Uterus (tissue), 4 donors: ENCODE measurements around the gene DROSHA. TPM values are rescaled to one million over a fixed set of nuclear protein-coding genes. Genes with fewer than 3 reads are reported as not detected.

ENCODE experiments used
- DNase-seq, 2 donors: peaks; one replicate each; pipeline ENCODE4 v3.0.0-alpha.2; 2019 to 2020
- H3K27ac ChIP-seq, 2 donors: fragments of 200-600 bp; sonication (generic); 1 replicate in 1 of 2; 2 replicates in 1 of 2; pipeline ENCODE4 v1.5.1; 2016 to 2018
- H3K27me3 ChIP-seq, 2 donors: fragments of 200-600 bp; sonication (generic); one replicate each; pipeline ENCODE4 v1.5.1; 2018 to 2019; ENCODE audit warnings: control low read depth in 1 of 2
- H3K36me3 ChIP-seq, 2 donors: fragments of 200-600 bp; sonication (generic); one replicate each; pipeline ENCODE4 v1.5.1; 2019; ENCODE audit warnings: control low read depth in 1 of 2
- H3K4me1 ChIP-seq, 2 donors: fragments of 200-600 bp; sonication (generic); one replicate each; pipeline ENCODE4 v1.5.1; 2018 to 2019; ENCODE audit warnings: control low read depth in 1 of 2
- H3K4me3 ChIP-seq, 2 donors: fragments of 200-600 bp; sonication (generic); 1 replicate in 1 of 2; 2 replicates in 1 of 2; pipeline ENCODE4 v1.5.1; 2018 to 2019; ENCODE audit warnings: mild to moderate bottlenecking in 1 of 2
- H3K9me3 ChIP-seq, 2 donors: fragments of 200-600 bp; sonication (generic); one replicate each; pipeline ENCODE4 v1.5.1; 2019; ENCODE audit warnings: control low read depth in 1 of 2
- POLR2A ChIP-seq, 2 donors: fragments of 450-650 bp; IDR thresholded peaks; one replicate each; pipeline ENCODE4 v1.6.1; 2016; ENCODE audit warnings: antibody characterized with exemption in 2 of 2, mild to moderate bottlenecking in 1 of 2, moderate library complexity in 1 of 2
- intact Hi-C: fragments of 100-400 bp; cut with DNase I; formaldehyde crosslinking; loops from one replicate; pipeline ENCODE4 v1.15.1; 2023; ENCODE audit warnings: low total_unique reads
- total RNA-seq, 4 donors: library from RNA; depleted of rRNA in 3 of 4; stranded (reverse); fragments of >200 nt in 3 of 4; gene quantifications; one replicate each; pipeline versions ENCODE4 v1.1.0 to v1.2.4, GENCODE V29; 2014 to 2023
- TF ChIP-seq, protein P1 (sequence below), 4 experiments: fragments of 200-600 bp in 2 of 4; fragments of 450-650 bp in 2 of 4; sonication (generic) in 2 of 4; IDR thresholded peaks; one replicate each; pipeline ENCODE4 v1.5.1; 2016 to 2019; ENCODE audit warnings: antibody characterized with exemption in 4 of 4, mild to moderate bottlenecking in 2 of 4, moderate library complexity in 1 of 4
- donor health status: DM: yes; HTN: yes; CAD: no.

DROSHA gene
- total RNA-seq, 4 donors from 2014 or later: 17.2 to 82.1 (median 40.5) TPM

DNA sequence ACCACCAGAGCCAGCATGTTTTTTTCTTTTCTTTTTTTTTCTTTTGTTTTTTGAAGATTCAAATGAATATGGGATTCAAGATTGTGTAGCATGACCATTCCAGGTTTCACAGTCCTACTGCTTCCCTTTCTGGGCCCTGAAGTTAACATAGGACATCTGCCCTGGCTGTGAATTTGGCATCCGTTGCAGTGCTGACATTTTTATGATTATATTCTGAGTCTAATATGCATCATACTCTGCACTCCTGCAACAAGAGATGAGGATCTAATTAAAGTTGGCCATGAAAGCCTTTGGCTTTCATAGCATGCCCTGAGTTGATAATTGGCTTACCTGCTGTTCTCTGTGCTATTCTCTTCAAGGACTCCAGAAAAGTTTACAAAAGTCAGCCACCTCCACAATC lies 30.1 kb upstream of the DROSHA start:
- H3K27ac ChIP-seq: no peak overlapping the region
- H3K4me3 ChIP-seq: no peak overlapping the region
- TF ChIP-seq POLR2A (IDR thresholded peaks at IDR 0.05): no peak
- TF ChIP-seq, protein P1, sequence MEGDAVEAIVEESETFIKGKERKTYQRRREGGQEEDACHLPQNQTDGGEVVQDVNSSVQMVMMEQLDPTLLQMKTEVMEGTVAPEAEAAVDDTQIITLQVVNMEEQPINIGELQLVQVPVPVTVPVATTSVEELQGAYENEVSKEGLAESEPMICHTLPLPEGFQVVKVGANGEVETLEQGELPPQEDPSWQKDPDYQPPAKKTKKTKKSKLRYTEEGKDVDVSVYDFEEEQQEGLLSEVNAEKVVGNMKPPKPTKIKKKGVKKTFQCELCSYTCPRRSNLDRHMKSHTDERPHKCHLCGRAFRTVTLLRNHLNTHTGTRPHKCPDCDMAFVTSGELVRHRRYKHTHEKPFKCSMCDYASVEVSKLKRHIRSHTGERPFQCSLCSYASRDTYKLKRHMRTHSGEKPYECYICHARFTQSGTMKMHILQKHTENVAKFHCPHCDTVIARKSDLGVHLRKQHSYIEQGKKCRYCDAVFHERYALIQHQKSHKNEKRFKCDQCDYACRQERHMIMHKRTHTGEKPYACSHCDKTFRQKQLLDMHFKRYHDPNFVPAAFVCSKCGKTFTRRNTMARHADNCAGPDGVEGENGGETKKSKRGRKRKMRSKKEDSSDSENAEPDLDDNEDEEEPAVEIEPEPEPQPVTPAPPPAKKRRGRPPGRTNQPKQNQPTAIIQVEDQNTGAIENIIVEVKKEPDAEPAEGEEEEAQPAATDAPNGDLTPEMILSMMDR (IDR thresholded peaks at IDR 0.05): no peak
- H3K27me3 ChIP-seq: no peaks in the 10 kb centered on the region
- no peak for DNase-seq
- no peaks in the 10 kb centered on the region for H3K9me3 ChIP-seq
- no peaks in the 10 kb centered on the region for H3K4me1 ChIP-seq
- no peaks in the 10 kb centered on the region for H3K36me3 ChIP-seq
- intact Hi-C loops: no loop called here

DNA sequence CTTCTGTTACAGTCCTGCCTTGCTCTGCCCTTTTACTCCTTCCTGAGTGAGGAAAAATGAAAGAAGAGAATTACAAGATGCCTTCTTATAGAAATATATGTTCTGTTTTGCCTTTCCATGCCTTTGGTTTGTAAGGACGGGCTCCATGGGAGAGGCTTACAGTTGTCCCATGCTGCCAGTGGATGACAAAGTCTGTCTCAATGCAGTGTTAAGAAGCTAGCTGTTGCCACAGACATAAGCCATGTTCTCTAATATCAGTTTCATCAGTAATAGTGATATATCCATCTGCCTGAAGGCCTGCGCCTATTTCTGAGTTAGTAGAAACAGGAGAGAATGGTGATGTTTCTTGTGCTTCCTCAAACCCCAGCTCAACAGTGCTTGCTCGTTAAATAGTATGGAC lies 28.0 kb upstream of the DROSHA start:
- Histone ChIP-seq H3K36me3 (no peaks in the 10 kb centered on the region), H3K4me3 (no peak overlapping the region), H3K4me1 (no peaks in the 10 kb centered on the region), H3K9me3 (no peaks in the 10 kb centered on the region), H3K27ac (no peak overlapping the region), H3K27me3 (no peaks in the 10 kb centered on the region)
- intact Hi-C loops: no loop called here
- TF ChIP-seq, protein P1 (IDR thresholded peaks at IDR 0.05): no peak
- TF ChIP-seq POLR2A (IDR thresholded peaks at IDR 0.05): no peak
- DNase-seq: no peak

DNA sequence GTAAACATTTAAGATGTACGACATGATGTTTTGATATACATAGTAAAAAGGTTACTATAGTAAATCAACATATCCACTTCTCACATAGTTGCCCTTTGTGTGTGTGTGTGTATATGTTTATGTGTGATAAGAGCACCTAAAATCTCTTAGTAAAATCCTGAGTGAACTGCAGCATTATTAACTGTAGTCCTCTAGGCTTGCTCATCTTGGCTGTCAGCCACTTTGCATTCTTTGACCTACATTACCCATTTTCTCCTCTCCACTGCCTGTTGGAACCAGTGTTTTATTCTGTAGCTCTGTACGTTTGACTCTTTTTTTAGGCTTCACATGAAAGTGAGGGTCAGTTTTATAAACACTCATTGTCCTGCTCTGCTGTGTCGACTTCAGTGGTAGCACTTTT lies 24.6 kb upstream of the DROSHA start:
- intact Hi-C loops: no loop called here
- no peaks in the 10 kb centered on the region for H3K36me3 ChIP-seq

DNA sequence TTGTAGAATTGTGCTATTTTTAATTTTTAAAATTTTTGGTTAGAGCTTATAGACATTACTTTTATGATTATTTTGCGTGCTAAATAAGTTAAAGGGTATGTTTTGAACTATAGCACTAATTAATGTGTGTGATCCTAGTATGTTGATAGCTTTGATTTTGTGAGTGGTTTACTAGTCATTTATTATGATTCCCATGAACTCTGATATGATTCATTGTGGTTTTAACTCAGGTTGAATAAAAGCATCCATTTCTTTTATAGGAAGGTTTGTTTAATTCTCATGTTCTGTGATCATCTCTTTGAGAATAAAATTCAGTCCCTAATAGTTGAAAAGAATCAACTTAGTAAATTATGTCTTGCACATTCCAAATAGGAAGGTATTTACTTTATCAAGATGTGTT lies 22.7 kb upstream of the DROSHA start:
- Histone ChIP-seq H3K27ac (no peak overlapping the region), H3K9me3 (no peaks in the 10 kb centered on the region), H3K4me3 (no peak overlapping the region), H3K27me3 (no peaks in the 10 kb centered on the region), H3K36me3 (no peaks in the 10 kb centered on the region), H3K4me1 (no peaks in the 10 kb centered on the region)
- no peak for TF ChIP-seq POLR2A (IDR thresholded peaks at IDR 0.05)
- TF ChIP-seq, protein P1 (IDR thresholded peaks at IDR 0.05): no peak
- intact Hi-C loops: no loop called here
- DNase-seq: no peak

More for the DNA sequence above, 24.6 kb upstream of the DROSHA start:
- DNase-seq: no peak
- TF ChIP-seq, protein P1 (IDR thresholded peaks at IDR 0.05): no peak
- no peak for TF ChIP-seq POLR2A (IDR thresholded peaks at IDR 0.05)
- H3K4me1 ChIP-seq: no peaks in the 10 kb centered on the region
- no peaks in the 10 kb centered on the region for H3K27me3 ChIP-seq
- H3K4me3 ChIP-seq: no peak overlapping the region
- no peaks in the 10 kb centered on the region for H3K9me3 ChIP-seq
- H3K27ac ChIP-seq: no peak overlapping the region

DNA sequence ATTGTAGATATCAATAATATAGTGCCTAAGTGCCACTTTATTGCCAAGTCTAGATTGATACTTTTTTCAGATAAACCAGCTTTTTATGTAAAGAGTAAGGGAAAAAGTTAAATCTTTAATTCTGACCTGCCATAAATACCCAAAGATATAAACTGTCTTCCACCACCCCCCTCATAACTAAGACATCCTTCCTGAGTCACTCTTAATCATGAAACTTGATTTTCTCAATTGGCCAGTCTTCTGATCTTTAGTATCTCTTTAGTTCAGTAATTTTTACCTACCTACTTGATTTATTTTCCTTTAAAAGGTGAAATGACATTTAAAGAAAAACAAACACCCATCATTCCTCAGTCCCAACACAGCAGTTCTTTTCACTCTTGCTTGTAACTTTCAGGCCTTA lies 22.0 kb upstream of the DROSHA start:
- H3K36me3 ChIP-seq: no peaks in the 10 kb centered on the region
- intact Hi-C loops: no loop called here
- DNase-seq: no peak
- H3K27ac ChIP-seq: no peak overlapping the region
- no peaks in the 10 kb centered on the region for H3K27me3 ChIP-seq
- H3K4me1 ChIP-seq: no peaks in the 10 kb centered on the region
- TF ChIP-seq, protein P1 (IDR thresholded peaks at IDR 0.05): no peak
- no peak for TF ChIP-seq POLR2A (IDR thresholded peaks at IDR 0.05)
- H3K4me3 ChIP-seq: no peak overlapping the region
- no peaks in the 10 kb centered on the region for H3K9me3 ChIP-seq
